ENCODE measurements around the gene MCF2L. TPM values are rescaled to one million over a fixed set of nuclear protein-coding genes. Genes with fewer than 3 reads are reported as not detected.

MCF2L gene
- total RNA-seq, 3 donors from 2014 or later: 33.4 to 77.3 (median 38.6) TPM

DNA sequence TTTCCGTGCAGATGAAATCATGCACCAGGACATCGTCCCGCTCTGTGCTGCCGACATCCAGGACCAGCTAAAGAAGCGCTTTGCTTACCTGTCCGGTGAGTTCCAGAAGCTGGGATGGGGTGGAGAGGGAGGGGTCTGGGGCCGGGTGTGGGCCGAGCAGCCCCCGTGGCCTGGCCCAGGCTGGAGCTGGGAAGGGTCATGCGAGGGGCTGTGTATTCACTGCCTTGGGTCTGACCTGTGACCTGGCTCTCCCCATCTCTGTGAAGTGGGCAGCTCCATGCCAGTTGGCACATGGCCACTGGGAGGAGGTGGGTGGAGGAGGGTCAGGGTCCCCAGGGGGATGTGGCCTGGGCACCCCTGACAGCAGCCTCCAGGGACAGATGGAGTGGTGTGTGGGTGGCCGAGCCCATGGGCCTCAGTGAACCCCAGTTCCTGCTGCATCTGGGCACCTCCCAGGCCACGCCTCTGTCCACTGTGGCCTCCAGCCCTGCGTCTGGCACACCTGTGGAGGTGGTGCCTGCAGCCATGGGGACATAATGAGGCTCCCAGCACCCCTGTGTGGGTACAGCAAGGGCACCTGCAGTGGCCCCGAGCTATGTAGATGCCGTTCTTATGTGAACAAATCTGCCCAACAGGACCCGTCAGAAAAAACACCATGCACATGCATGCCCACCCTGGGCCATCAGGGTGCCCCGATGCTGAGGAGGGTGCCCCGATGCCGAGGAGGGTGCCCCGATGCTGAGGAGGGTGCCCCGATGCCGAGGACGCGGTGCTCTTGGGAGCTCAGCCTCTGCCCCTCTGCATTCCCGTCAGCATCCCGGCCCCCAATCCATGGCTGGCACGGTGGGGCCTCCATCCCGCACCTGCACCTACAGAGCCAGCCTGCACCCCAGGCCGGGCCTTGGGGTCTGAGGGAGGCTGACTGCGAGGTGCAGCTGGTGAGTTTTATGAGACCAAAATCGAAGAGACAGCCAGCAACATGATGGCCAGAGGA, 46.0 kb downstream of the MCF2L start:
- Histone ChIP-seq H3K36me3 (no peaks in the 10 kb centered on the region), H3K4me3 (no peak overlapping the region), H3K27me3 (no peaks in the 10 kb centered on the region), H3K9me3 (no peaks in the 10 kb centered on the region), H3K27ac (no peak overlapping the region), H3K4me1 (peaks cover 0 to 7% of the 10 kb centered on the region in 2 donors)
- DNase-seq (ENCODE audit: low spot score in 2 of 2): no peak
- intact Hi-C loops (cut with DNase I; ENCODE audit: low total_unique reads): no loop called here
- TF ChIP-seq POLR2A (IDR thresholded peaks at IDR 0.05): no peak
- TF ChIP-seq, protein P1, sequence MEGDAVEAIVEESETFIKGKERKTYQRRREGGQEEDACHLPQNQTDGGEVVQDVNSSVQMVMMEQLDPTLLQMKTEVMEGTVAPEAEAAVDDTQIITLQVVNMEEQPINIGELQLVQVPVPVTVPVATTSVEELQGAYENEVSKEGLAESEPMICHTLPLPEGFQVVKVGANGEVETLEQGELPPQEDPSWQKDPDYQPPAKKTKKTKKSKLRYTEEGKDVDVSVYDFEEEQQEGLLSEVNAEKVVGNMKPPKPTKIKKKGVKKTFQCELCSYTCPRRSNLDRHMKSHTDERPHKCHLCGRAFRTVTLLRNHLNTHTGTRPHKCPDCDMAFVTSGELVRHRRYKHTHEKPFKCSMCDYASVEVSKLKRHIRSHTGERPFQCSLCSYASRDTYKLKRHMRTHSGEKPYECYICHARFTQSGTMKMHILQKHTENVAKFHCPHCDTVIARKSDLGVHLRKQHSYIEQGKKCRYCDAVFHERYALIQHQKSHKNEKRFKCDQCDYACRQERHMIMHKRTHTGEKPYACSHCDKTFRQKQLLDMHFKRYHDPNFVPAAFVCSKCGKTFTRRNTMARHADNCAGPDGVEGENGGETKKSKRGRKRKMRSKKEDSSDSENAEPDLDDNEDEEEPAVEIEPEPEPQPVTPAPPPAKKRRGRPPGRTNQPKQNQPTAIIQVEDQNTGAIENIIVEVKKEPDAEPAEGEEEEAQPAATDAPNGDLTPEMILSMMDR (IDR thresholded peaks at IDR 0.05): no peak
- no peak for TF ChIP-seq POLR2AphosphoS5 (IDR thresholded peaks at IDR 0.05)

DNA sequence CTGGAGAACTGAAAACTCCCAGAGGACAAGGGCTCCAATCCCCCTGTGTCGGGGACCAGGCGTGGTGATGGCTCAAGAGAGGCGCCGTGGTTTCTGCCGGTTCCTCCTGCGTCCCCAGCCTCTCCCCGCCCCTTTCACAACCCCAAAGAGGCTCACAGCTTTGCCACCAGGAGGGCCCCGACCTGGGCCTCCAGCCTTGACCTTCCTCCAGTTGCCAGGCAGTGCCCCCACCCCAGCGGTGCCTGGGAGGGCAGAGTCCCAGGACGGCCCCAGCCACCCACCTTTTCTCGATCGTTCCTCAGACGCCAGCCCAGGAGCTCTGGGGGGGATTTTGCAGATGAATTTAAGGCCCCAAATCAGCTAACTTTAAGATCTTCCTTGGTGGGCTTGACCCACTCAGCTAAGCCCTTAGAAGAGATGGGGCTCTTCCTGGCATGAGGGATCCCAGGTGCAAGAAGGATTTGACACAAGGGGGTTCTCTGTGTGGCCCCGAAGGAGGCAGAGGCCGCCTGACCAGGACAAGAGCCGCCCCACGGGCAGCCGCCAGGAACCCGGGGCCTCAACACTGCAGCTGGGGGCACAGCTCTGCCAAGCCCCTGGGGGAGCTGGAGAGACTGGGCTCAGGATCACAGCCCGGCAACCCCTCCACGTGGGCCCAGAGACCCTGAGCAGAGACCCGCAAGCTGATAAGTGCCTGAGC, 47.0 kb downstream of the MCF2L start:
- no peak overlapping the region for H3K27ac ChIP-seq
- TF ChIP-seq POLR2A (IDR thresholded peaks at IDR 0.05) (no peak), POLR2AphosphoS5 (IDR thresholded peaks at IDR 0.05) (no peak)
- TF ChIP-seq, protein P1 (IDR thresholded peaks at IDR 0.05): no peak
- peaks cover 0 to 5% of the 10 kb centered on the region in 2 donors for H3K4me1 ChIP-seq
- no peak overlapping the region for H3K4me3 ChIP-seq
- DNase-seq (ENCODE audit: low spot score in 2 of 2): no peak
- no peaks in the 10 kb centered on the region for H3K27me3 ChIP-seq
- H3K36me3 ChIP-seq: no peaks in the 10 kb centered on the region
- no peaks in the 10 kb centered on the region for H3K9me3 ChIP-seq
- intact Hi-C loops (cut with DNase I; ENCODE audit: low total_unique reads): no loop called here

DNA sequence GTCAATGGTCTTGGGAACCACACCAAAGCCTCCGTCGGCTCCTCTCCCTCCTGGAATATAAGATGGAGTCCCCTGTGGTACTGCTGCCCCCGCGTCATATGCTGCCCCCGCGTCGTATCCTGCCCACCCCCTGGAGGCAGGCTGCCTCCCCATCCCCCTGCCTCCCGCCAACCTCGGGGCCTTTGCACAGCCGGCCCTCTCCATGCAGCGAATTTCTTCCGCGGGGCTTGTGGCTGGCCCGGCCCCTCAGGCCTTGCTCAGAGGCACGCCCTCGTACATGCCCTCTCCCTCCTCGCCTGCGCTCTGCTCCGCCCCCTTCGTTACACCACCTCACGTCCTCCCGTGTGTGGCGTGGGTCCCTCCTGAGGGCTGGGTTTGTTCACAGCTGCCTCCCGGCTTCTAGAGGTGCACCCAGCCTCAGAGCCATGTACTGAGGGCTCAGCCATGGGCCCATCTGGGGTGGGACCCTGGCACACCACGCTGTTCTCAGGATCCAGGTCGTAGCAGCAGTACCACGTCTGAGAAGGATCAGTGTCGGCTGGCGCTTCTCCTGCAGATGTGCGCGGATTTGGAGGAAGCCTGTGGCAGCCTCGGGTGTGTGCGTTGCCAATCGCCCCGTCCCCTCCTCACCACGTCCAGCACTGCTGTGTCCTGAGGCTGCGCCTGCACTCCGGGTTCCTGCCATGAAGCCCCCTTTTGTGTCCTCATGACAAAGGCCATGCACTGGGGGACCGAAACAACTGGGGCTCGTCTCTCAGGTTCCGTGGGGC, 47.7 kb downstream of the MCF2L start:
- Histone ChIP-seq H3K27ac (no peak overlapping the region), H3K4me1 (peaks cover 0 to 5% of the 10 kb centered on the region in 2 donors), H3K9me3 (no peaks in the 10 kb centered on the region), H3K27me3 (no peaks in the 10 kb centered on the region), H3K4me3 (no peak overlapping the region), H3K36me3 (no peaks in the 10 kb centered on the region)
- DNase-seq (ENCODE audit: low spot score in 2 of 2): no peak
- TF ChIP-seq POLR2A (IDR thresholded peaks at IDR 0.05) (no peak), POLR2AphosphoS5 (IDR thresholded peaks at IDR 0.05) (no peak)
- TF ChIP-seq, protein P1 (IDR thresholded peaks at IDR 0.05): no peak
- intact Hi-C loops (cut with DNase I; ENCODE audit: low total_unique reads): no loop called here

DNA sequence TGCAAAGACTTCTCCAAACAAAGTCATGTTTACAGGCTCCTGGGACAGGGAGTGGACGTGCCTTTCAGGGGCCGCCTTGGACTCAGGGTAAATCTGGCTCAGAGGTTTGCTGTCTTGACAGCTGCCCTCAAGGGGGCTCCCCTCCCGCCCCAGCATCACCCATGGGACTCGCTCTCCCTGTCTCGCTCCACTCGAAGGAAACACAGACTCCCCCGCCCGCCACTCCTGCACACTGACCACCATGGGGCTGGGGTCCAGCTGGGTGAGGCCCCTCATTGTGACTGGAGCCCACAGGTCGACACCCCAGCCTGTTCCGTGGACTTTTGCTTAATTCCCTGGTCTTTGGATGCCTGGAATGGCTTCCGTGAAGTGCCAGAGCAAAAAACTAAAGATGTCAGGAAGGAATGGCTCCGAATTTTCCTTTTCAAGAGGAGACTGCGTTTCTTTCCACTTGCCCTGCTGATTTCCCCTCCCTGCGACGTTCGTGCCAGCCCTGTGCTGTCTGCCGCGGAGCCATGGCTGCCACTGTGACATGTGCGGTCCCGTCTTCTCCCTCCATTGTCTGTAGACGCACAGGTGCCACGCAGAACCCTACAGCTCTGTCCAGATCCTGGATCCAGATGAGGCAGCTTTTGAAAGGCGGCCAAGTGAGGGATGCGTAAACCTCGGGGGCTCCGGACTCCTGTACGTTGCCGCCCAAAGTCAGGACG, 48.6 kb downstream of the MCF2L start:
- H3K36me3 ChIP-seq: no peaks in the 10 kb centered on the region
- intact Hi-C loops (cut with DNase I; ENCODE audit: low total_unique reads): no loop called here
- H3K9me3 ChIP-seq: no peaks in the 10 kb centered on the region
- no peak overlapping the region for H3K27ac ChIP-seq
- no peak for DNase-seq (ENCODE audit: low spot score in 2 of 2)
- H3K27me3 ChIP-seq: no peaks in the 10 kb centered on the region
- TF ChIP-seq POLR2AphosphoS5 (IDR thresholded peaks at IDR 0.05) (no peak), POLR2A (IDR thresholded peaks at IDR 0.05) (no peak)
- H3K4me1 ChIP-seq: peaks cover 0 to 5% of the 10 kb centered on the region in 2 donors
- no peak overlapping the region for H3K4me3 ChIP-seq

Measured in breast epithelium (tissue), 4 donors.